Measurements from ENCODE around the gene FBN2.

Gene FBN2

GRCh38 chr5:128472036-128472435 lies 66.0 kb downstream of the FBN2 start:
- no peak for TF ChIP-seq CTCF (IDR thresholded peaks at IDR 0.05; ENCODE audit: low read depth, low read length, missing control alignments)
- no peak overlapping the region for H3K4me3 ChIP-seq (ENCODE audit: low read depth, low read length)
- DNase-seq (ENCODE audit: low read depth): no peak

DNA sequence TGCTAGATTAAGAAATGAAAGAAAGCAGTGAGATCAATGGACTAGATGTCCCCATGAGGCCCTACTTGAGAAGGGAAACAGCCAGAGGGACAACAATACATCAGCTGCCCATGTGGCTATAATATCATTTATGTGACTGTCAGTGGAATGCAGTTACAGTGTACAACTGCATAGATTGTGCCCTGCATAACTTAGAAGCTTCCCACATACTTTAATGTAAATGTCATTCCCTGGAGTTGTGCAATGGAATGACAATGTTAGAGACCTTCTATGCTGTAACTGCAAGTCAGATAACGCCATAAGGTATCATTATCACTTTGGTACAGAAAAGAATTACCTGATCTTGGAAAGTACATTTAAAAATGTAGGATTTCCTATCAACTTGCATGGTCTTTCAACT lies 67.4 kb downstream of the FBN2 start:
- no peak for DNase-seq (ENCODE audit: low read depth)
- no peak for TF ChIP-seq CTCF (IDR thresholded peaks at IDR 0.05; ENCODE audit: low read depth, low read length, missing control alignments)
- H3K4me3 ChIP-seq (ENCODE audit: low read depth, low read length): no peak overlapping the region

GRCh38 chr5:128469912-128470311 lies 68.1 kb downstream of the FBN2 start:
- TF ChIP-seq CTCF (IDR thresholded peaks at IDR 0.05; ENCODE audit: low read depth, low read length, missing control alignments): no peak
- no peak for DNase-seq (ENCODE audit: low read depth)
- H3K4me3 ChIP-seq (ENCODE audit: low read depth, low read length): no peak overlapping the region

- H3K4me3 ChIP-seq (ENCODE audit: low read depth, low read length): no peak overlapping the region
- TF ChIP-seq CTCF (IDR thresholded peaks at IDR 0.05; ENCODE audit: low read depth, low read length, missing control alignments): no peak
- no peak for DNase-seq (ENCODE audit: low read depth)
Observed at GRCh38 chr5:128466980-128467379, 71.1 kb downstream of the FBN2 start.

DNA sequence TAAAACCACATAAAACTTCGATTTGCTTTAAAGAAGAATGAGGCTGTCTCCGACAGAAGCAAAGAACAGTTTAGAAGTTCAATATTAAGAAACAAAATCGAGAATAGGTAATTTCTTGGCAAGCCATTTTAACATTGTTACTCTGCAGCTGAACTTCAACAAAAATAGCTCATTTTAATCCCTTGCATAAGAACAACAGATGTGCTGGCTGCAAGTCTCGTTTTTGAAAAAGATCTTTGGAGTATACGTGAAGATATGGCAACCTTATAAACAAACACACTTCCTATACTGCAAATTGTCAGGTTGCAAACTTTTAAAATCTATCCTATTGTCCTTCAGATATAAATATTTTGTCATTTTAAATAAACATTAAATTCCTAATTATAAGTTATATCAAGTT lies 71.5 kb downstream of the FBN2 start:
- H3K4me3 ChIP-seq (ENCODE audit: low read depth, low read length): no peak overlapping the region
- no peak for TF ChIP-seq CTCF (IDR thresholded peaks at IDR 0.05; ENCODE audit: low read depth, low read length, missing control alignments)
- DNase-seq (ENCODE audit: low read depth): no peak

GRCh38 chr5:128464596-128464995 lies 73.4 kb downstream of the FBN2 start:
- no peak overlapping the region for H3K4me3 ChIP-seq (ENCODE audit: low read depth, low read length)
- DNase-seq (ENCODE audit: low read depth): no peak

More at GRCh38 chr5:128464596-128464995, 73.4 kb downstream of the FBN2 start:
- no peak for TF ChIP-seq CTCF (IDR thresholded peaks at IDR 0.05; ENCODE audit: low read depth, low read length, missing control alignments)

Measured in GM12864 (cell line).